ENCODE data around the gene OR52B6. TPM values are rescaled to one million over a fixed set of nuclear protein-coding genes. Genes with fewer than 3 reads are reported as not detected.

Gene OR52B6
- total RNA-seq, 1 experiment from 2014 or later = not detected

DNA sequence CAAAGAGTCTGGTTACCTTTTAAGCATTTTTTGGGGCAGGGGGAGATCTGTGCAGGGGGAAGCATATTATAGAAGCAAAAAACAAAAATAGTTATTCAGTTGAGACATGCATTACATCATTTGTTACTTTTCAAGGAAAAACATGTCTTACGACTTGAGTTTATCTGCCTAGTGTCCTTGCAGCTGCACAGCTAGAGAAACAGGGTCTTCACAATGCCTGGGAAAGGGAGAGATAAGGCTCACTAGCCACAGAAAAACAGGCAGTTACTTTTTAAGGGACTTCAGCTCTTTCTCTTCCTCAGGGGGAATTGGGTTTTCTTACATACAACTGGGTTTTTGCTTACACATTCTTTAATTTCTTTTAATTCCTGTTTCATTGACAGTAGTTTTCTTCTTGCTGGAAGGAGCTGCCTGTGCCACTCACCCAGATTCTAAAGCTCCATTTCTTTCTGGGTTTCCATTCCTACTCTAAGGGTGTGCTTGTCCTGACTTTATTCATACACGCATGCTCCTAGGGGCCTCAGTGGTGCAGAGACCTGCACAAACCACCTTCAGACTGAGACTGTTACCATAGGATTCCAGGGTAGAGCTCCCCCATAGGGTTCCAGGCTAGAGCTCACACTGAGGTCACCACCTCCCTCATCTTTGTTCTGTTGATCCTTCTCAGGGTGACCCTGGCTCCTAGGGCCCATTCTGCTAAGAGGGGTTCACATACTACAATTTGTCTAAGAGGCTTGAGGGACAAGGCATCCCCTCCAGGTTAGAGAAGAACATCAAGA lies 49.4 kb upstream of the OR52B6 start:
- H3K4me1 Mint-ChIP-seq = no peaks in the 10 kb centered on the region
- ChIA-PET POLR2A (no interaction called here), CTCF (interaction anchor here (1.0 kb wide), 1 partner anchor 277 kb away, joined by 3 read pairs; no protein-coding TSS in a partner anchor)
- H3K27me3 Mint-ChIP-seq (ENCODE audit: low read depth) = peaks cover 17% of the 10 kb centered on the region
- H3K4me3 Mint-ChIP-seq = no peak overlapping the region
- H3K27ac Mint-ChIP-seq = no peak overlapping the region
- ATAC-seq = no peak
- H3K36me3 Mint-ChIP-seq = no peaks in the 10 kb centered on the region
- TF ChIP-seq JUN (CRISPR knock-in tag; IDR thresholded peaks at IDR 0.05) = no peak
- no peak for TF ChIP-seq CREM (CRISPR knock-in tag; IDR thresholded peaks at IDR 0.05)
- TF ChIP-seq EMX1 (CRISPR knock-in tag; IDR thresholded peaks at IDR 0.05) = no peak
- TF ChIP-seq KAT7 (CRISPR knock-in tag; IDR thresholded peaks at IDR 0.05; ENCODE audit: borderline replicate concordance) = no peak
- TF ChIP-seq, protein P1, sequence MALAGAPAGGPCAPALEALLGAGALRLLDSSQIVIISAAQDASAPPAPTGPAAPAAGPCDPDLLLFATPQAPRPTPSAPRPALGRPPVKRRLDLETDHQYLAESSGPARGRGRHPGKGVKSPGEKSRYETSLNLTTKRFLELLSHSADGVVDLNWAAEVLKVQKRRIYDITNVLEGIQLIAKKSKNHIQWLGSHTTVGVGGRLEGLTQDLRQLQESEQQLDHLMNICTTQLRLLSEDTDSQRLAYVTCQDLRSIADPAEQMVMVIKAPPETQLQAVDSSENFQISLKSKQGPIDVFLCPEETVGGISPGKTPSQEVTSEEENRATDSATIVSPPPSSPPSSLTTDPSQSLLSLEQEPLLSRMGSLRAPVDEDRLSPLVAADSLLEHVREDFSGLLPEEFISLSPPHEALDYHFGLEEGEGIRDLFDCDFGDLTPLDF (CRISPR knock-in tag; IDR thresholded peaks at IDR 0.05) = no peak
- TF ChIP-seq ZNF512 (CRISPR knock-in tag; IDR thresholded peaks at IDR 0.05; ENCODE audit: borderline replicate concordance) = no peak
- TF ChIP-seq CTCF (IDR thresholded peaks at IDR 0.05) = no peak
- no peak for TF ChIP-seq ESRRA (CRISPR knock-in tag; IDR thresholded peaks at IDR 0.05; ENCODE audit: borderline replicate concordance)
- TF ChIP-seq ZNF416 (CRISPR knock-in tag; IDR thresholded peaks at IDR 0.05) = no peak
- TF ChIP-seq TCF7 (CRISPR knock-in tag; IDR thresholded peaks at IDR 0.05; ENCODE audit: low read depth) = no peak
- no peak for TF ChIP-seq NFE2L1 (CRISPR knock-in tag; IDR thresholded peaks at IDR 0.05)
- no peak for TF ChIP-seq NR2C2 (CRISPR knock-in tag; IDR thresholded peaks at IDR 0.05)
- no peak for TF ChIP-seq ETV6 (CRISPR knock-in tag; IDR thresholded peaks at IDR 0.05)
- no peak for TF ChIP-seq MYBL2 (CRISPR knock-in tag; IDR thresholded peaks at IDR 0.05)
- peaks cover 10% of the 10 kb centered on the region for H3K9me3 Mint-ChIP-seq
- no peak for DNase-seq (ENCODE audit: low spot score)

- ChIA-PET POLR2A (no interaction called here), CTCF (no interaction called here)
- no peak for ATAC-seq
- H3K4me1 Mint-ChIP-seq = no peaks in the 10 kb centered on the region
- no peaks in the 10 kb centered on the region; the same call in none of the 2 replicates for H3K27me3 Mint-ChIP-seq (ENCODE audit: low read depth)
- no peak overlapping the region for H3K27ac Mint-ChIP-seq
- no peaks in the 10 kb centered on the region for H3K36me3 Mint-ChIP-seq
- DNase-seq (ENCODE audit: low spot score) = no peak
- no peak overlapping the region for H3K4me3 Mint-ChIP-seq
- 0 out of 2 replicates have a peak, but pooled peaks cover 6% of the 10 kb centered on the region for H3K9me3 Mint-ChIP-seq
- no peak for TF ChIP-seq E2F5 (CRISPR knock-in tag; IDR thresholded peaks at IDR 0.05)
- no peak for TF ChIP-seq ZNF532 (CRISPR knock-in tag; IDR thresholded peaks at IDR 0.05; ENCODE audit: borderline replicate concordance)
- no peak for TF ChIP-seq ERG (CRISPR knock-in tag; IDR thresholded peaks at IDR 0.05)
- TF ChIP-seq NR2C2 (CRISPR knock-in tag; IDR thresholded peaks at IDR 0.05) = no peak
- no peak for TF ChIP-seq ZNF423 (CRISPR knock-in tag; IDR thresholded peaks at IDR 0.05)
- TF ChIP-seq, protein P2, sequence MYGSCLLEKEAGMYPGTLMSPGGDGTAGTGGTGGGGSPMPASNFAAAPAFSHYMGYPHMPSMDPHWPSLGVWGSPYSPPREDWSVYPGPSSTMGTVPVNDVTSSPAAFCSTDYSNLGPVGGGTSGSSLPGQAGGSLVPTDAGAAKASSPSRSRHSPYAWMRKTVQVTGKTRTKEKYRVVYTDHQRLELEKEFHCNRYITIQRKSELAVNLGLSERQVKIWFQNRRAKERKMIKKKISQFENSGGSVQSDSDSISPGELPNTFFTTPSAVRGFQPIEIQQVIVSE (CRISPR knock-in tag; IDR thresholded peaks at IDR 0.05; ENCODE audit: borderline replicate concordance) = no peak
- TF ChIP-seq ATF3 (CRISPR knock-in tag; conservative IDR thresholded peaks at IDR 0.05) = no peak
- TF ChIP-seq ETV6 (CRISPR knock-in tag; IDR thresholded peaks at IDR 0.05) = no peak
- TF ChIP-seq USF2 (CRISPR knock-in tag; IDR thresholded peaks at IDR 0.05) = no peak
- no peak for TF ChIP-seq JUN (CRISPR knock-in tag; IDR thresholded peaks at IDR 0.05)
Observed at GRCh38 chr11:5534046-5534445, 46.6 kb upstream of the OR52B6 start.
